T-cell (primary cell): ENCODE measurements around the gene NEK2. TPM values are rescaled to one million over a fixed set of nuclear protein-coding genes. Genes with fewer than 3 reads are reported as not detected.
"Not testable (repeated sequence)": the region's sequence is repeated elsewhere in the genome, so short reads cannot be mapped to it uniquely, and the experiment has no call there.

Experiments used
- ATAC-seq, 4 experiments: fragments of 200-7000 bp in 3 of 4; fragments of 150-1000 bp in 1 of 4; cut with Tn5 transposase; replicated peaks in 1 of 4; 1 replicate in 3 of 4; 2 replicates in 1 of 4; pipeline ENCODE4 v1.10.0; 2021; ENCODE audit warnings: moderate library complexity in 3 of 4, mild to moderate bottlenecking in 2 of 4, moderate number of reproducible peaks in 1 of 4
- CTCF ChIA-PET, 2 donors: fragments of 300-600 bp; sonication (Branson Sonifier 250); formaldehyde crosslinking; loops; one replicate each; lab custom pipeline; 2022; ENCODE audit warnings: antibody characterized with exemption in 2 of 2; lab: Charles Lee
- POLR2A ChIA-PET, 2 donors: fragments of 300-600 bp; sonication (Branson Sonifier 250); formaldehyde crosslinking; loops; one replicate each; lab custom pipeline; 2022; ENCODE audit warnings: antibody characterized with exemption in 2 of 2; lab: Charles Lee
- DNase-seq, 35 experiments: peaks; one replicate each; pipeline versions ENCODE4 v3.0.0 to v3.0.0-alpha.2; 2013 to 2023
- H3K27ac ChIP-seq: one replicate; pipeline ENCODE4 v1.5.1; 2013; ENCODE audit warnings: low read length
- H3K27me3 ChIP-seq, 2 experiments: replicated peaks in 1 of 2; 1 replicate in 1 of 2; 2 replicates in 1 of 2; pipeline versions ENCODE4 v1.6.1 to v1.7.0; 2013; ENCODE audit warnings: low read length in 1 of 2, mixed read lengths in 1 of 2; ENCODE audit not compliant: control insufficient read depth in 2 of 2, insufficient read depth in 2 of 2; ENCODE audit errors: extremely low read depth in 1 of 2
- H3K36me3 ChIP-seq, 2 donors: 1 replicate in 1 of 2; 2 replicates in 1 of 2; pipeline versions ENCODE4 v1.6.1 to v1.7.0; 2013; ENCODE audit warnings: low read length in 1 of 2; ENCODE audit not compliant: control insufficient read depth in 2 of 2, insufficient read depth in 1 of 2; ENCODE audit errors: extremely low read depth in 1 of 2
- H3K4me1 ChIP-seq, 2 experiments: 1 replicate in 1 of 2; 2 replicates in 1 of 2; pipeline versions ENCODE4 v1.6.1 to v1.7.0; 2013; ENCODE audit warnings: low read length in 2 of 2, mixed read lengths in 1 of 2; ENCODE audit not compliant: insufficient read depth in 2 of 2, control insufficient read depth in 1 of 2; ENCODE audit errors: extremely low read depth in 1 of 2
- H3K4me3 ChIP-seq, 2 donors: 1 replicate in 1 of 2; 2 replicates in 1 of 2; pipeline versions ENCODE4 v1.5.1 to v1.7.0; 2013; ENCODE audit warnings: mild to moderate bottlenecking in 2 of 2, low read length in 1 of 2, moderate library complexity in 1 of 2; ENCODE audit not compliant: control insufficient read depth in 1 of 2; ENCODE audit errors: extremely low read depth in 1 of 2
- H3K9me3 ChIP-seq: 2 replicates; pipeline ENCODE4 v1.7.0; 2013
- H3K27ac Mint-ChIP-seq, 2 donors: one replicate each; pipeline ENCODE4 v1.8.0; 2020 to 2021; ENCODE audit warnings: mild to moderate bottlenecking in 2 of 2, mixed read lengths in 2 of 2
- H3K27me3 Mint-ChIP-seq, 2 donors: one replicate each; pipeline ENCODE4 v1.8.0; 2021 to 2022; ENCODE audit warnings: mixed read lengths in 2 of 2
- H3K36me3 Mint-ChIP-seq: one replicate; pipeline ENCODE4 v1.8.0; 2021; ENCODE audit warnings: mixed read lengths
- H3K4me1 Mint-ChIP-seq, 3 donors: one replicate each; pipeline ENCODE4 v1.8.0; 2020 to 2022; ENCODE audit warnings: mixed read lengths in 3 of 3, mild to moderate bottlenecking in 1 of 3
- H3K4me3 Mint-ChIP-seq, 3 donors: one replicate each; pipeline ENCODE4 v1.8.0; 2020 to 2022; ENCODE audit warnings: mild to moderate bottlenecking in 3 of 3, mixed read lengths in 3 of 3, moderate library complexity in 3 of 3
- H3K9me3 Mint-ChIP-seq, 3 donors: one replicate each; pipeline ENCODE4 v1.8.0; 2020 to 2022; ENCODE audit warnings: mixed read lengths in 3 of 3
- WGBS: methylation state at CpG from one replicate; pipeline ENCODE4 v1.1.5; 2013; ENCODE audit warnings: missing lambda C conversion rate; ENCODE audit not compliant: insufficient coverage; 5-methylcytosine and 5-hydroxymethylcytosine counted together
- total RNA-seq, 35 experiments: library from RNA in 6 of 35; stranded (reverse) in 6 of 35; fragments of 120-200 nt in 1 of 35; gene quantifications; one replicate each; pipeline versions ENCODE4 v1.2.1 to v1.2.4 and lab custom pipeline; 2013 to 2026

Gene NEK2
- total RNA-seq, 5 donors from 2014 or later (not counting 1 experiment from before 2014, with no cell fraction given): 0.16 to 0.63 (median 0.37) TPM

DNA sequence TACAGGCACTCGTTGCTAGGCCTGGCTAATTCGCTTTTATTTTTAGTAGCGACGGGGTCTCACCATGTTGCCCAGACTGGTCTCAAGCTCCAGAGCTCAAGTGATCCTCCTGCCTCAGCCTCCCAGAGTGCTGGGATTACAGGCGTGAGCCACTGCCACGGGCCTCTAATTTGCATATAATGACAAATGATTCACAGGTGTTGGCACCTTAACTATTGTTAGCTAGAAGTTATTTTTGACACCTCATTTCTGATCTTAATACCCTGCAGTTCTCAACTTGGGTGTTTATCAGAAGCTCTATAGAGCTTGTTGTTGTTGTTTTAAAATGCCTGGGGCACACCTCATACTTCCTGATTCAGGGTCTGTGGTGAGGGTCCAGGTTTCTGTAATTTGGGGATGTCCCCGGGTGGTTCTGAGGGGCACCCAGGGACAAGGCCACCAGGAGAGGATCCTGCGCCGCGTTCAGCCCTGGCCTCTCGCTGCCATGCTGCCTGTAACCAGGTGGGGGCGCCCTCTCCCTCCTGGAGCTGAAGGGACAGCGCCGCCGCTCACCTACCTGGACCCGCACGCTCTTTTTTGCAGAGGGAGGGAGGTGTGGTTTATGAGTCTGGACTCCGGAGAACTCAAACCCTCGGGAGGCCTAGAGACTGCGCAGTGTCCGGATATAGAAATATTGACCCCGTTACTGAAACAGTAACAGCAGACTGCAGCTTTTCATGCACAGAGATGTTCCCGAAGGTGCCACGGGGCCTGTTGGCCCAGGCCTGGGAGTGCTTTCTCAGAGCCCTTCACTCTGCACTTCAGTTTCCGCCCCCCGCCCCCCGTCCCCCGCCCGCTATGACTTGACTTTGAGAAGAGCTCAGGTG is 23.0 kb upstream of the NEK2 start:
- no peaks in the 10 kb centered on the region for H3K27me3 Mint-ChIP-seq
- ATAC-seq (peak; percentile 88 to 94 (median 90)), DNase-seq (peak; percentile 44 to 84 (median 75))
- peaks cover 5 to 45% of the 10 kb centered on the region in 2 experiments for H3K4me1 ChIP-seq
- H3K9me3 ChIP-seq: no peaks in the 10 kb centered on the region
- H3K27ac ChIP-seq: no peak overlapping the region
- H3K36me3 Mint-ChIP-seq: no peaks in the 10 kb centered on the region
- peak overlapping the region in 1 of 2 donors; percentile 53 for H3K4me3 ChIP-seq
- no peaks in the 10 kb centered on the region for H3K9me3 Mint-ChIP-seq
- 23% methylated on average over 20 of the region's 29 CpGs for WGBS
- H3K4me3 Mint-ChIP-seq: peak overlapping the region; percentile 56 to 65 (median 58)
- peaks cover 0 to 10% of the 10 kb centered on the region in 2 experiments for H3K27me3 ChIP-seq
- H3K36me3 ChIP-seq: no peaks in the 10 kb centered on the region
- CTCF ChIA-PET: interaction anchor here (0.5 to 3.8 kb wide), 34 partner anchors 9 to 1388 kb away, joined by 3 to 52 read pairs (median 4); partner anchors contain the start of genes DTL (in 1 of the 2), INTS7 (in 1 of the 2) and NEK2 (in 1 of the 2)
- H3K4me1 Mint-ChIP-seq: peaks cover 19 to 50% (median 20%) of the 10 kb centered on the region in 3 donors
- H3K27ac Mint-ChIP-seq: no peak overlapping the region
- POLR2A ChIA-PET: interaction anchor here (0.5 to 1.0 kb wide), 2 partner anchors 206 to 1056 kb away, joined by 3 to 5 read pairs; no protein-coding TSS in a partner anchor

GRCh38 chr1:211697356-211697755 is 21.9 kb upstream of the NEK2 start:
- Histone ChIP-seq H3K27me3 (peaks cover 0 to 10% of the 10 kb centered on the region in 2 experiments), H3K4me3 (no peak overlapping the region), H3K36me3 (no peaks in the 10 kb centered on the region), H3K27ac (no peak overlapping the region), H3K9me3 (no peaks in the 10 kb centered on the region), H3K4me1 (peaks cover 5 to 45% of the 10 kb centered on the region in 2 experiments)
- ChIA-PET CTCF (interaction anchor here (0.5 to 3.8 kb wide), 15 partner anchors 13 to 1387 kb away, joined by 3 to 52 read pairs (median 7); partner anchors contain the start of genes DTL (in 1 of the 2), INTS7 (in 1 of the 2) and NEK2 (in 1 of the 2)), POLR2A (interaction anchor here in 1 of 2 donors (0.6 kb wide), 2 partner anchors 9 to 699 kb away, joined by 3 to 8 read pairs; no protein-coding TSS in a partner anchor)
- no peak overlapping the region for H3K4me3 Mint-ChIP-seq
- no peaks in the 10 kb centered on the region for H3K36me3 Mint-ChIP-seq
- H3K27me3 Mint-ChIP-seq: no peaks in the 10 kb centered on the region
- no peaks in the 10 kb centered on the region for H3K9me3 Mint-ChIP-seq
- peak in 2 of 35 experiments; percentile 5 to 26 for DNase-seq
- ATAC-seq: no peak
- peaks cover 19 to 50% (median 20%) of the 10 kb centered on the region in 3 donors for H3K4me1 Mint-ChIP-seq
- H3K27ac Mint-ChIP-seq: no peak overlapping the region
- WGBS: 86% methylated on average over 1 of the region's 1 CpG

- ChIA-PET CTCF (interaction anchor here (0.5 to 2.1 kb wide), 3 partner anchors 14 to 129 kb away, joined by 3 to 13 read pairs (median 3); no protein-coding TSS in a partner anchor), POLR2A (no interaction called here)
- Mint-ChIP-seq H3K36me3 (no peaks in the 10 kb centered on the region), H3K9me3 (no peaks in the 10 kb centered on the region), H3K4me1 (peaks cover 19 to 50% (median 20%) of the 10 kb centered on the region in 3 donors), H3K4me3 (peak overlapping the region in 1 of 3 donors; percentile 13), H3K27ac (peak overlapping the region; percentile 63 to 83), H3K27me3 (no peaks in the 10 kb centered on the region)
- Histone ChIP-seq H3K4me1 (peaks cover 5 to 45% of the 10 kb centered on the region in 2 experiments), H3K9me3 (no peaks in the 10 kb centered on the region), H3K27me3 (peaks cover 0 to 10% of the 10 kb centered on the region in 2 experiments), H3K27ac (peak overlapping the region; percentile 34), H3K4me3 (no peak overlapping the region), H3K36me3 (no peaks in the 10 kb centered on the region)
- peak in 1 of 35 experiments; percentile 8 for DNase-seq
- 17% methylated on average over 6 of the region's 10 CpGs for WGBS
- peak in 3 of 4 experiments; percentile 28 to 42 (median 30) for ATAC-seq
These were observed 19.9 kb upstream of the NEK2 start for GRCh38 chr1:211695135-211695816.

- no CpG with 5 or more reads among the region's 5 CpGs for WGBS
- H3K36me3 ChIP-seq, POLR2A ChIA-PET, H3K4me3 Mint-ChIP-seq, H3K9me3 ChIP-seq, H3K27me3 ChIP-seq, H3K4me3 ChIP-seq, H3K36me3 Mint-ChIP-seq, H3K9me3 Mint-ChIP-seq, H3K27ac Mint-ChIP-seq, ATAC-seq, H3K27me3 Mint-ChIP-seq, CTCF ChIA-PET, DNase-seq, H3K27ac ChIP-seq: not testable (repeated sequence)
- H3K4me1 ChIP-seq: peaks cover 5 to 42% of the 10 kb centered on the region in 2 experiments
- H3K4me1 Mint-ChIP-seq: peaks cover 19 to 46% (median 22%) of the 10 kb centered on the region in 3 donors
These were observed 18.5 kb upstream of the NEK2 start for GRCh38 chr1:211693911-211694310.

DNA sequence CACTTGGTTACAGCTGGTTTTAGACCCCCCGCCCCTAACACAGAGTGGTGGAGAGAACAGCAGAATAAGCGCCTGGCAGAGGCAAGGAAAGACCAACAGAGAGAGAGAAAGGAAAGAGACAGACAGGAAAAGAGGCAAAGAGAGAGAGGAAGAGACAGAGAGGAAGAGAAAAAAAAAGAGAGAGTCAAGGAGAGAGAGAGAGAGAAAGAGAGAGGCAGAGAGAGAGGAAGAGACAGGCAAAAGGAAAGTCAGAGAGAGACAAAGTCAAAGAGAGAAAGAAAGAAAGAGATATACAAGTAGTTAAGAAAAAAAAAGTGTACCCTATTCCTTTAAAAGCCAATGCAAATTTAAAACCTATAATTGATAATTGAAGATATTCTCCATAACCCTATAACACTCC is 13.0 kb upstream of the NEK2 start:
- Mint-ChIP-seq H3K27ac (peak overlapping the region in 1 of 2 donors; percentile 56), H3K27me3 (no peaks in the 10 kb centered on the region), H3K9me3 (no peaks in the 10 kb centered on the region), H3K4me1 (peaks cover 12 to 17% (median 13%) of the 10 kb centered on the region in 3 donors), H3K4me3 (no peak overlapping the region), H3K36me3 (no peaks in the 10 kb centered on the region)
- POLR2A ChIA-PET: no interaction called here
- no peak overlapping the region for H3K4me3 ChIP-seq
- ATAC-seq: no peak
- 83% methylated on average over 1 of the region's 2 CpGs for WGBS
- H3K4me1 ChIP-seq: peaks cover 0 to 12% of the 10 kb centered on the region in 2 experiments
- H3K27ac ChIP-seq: no peak overlapping the region
- DNase-seq: no peak
- no peaks in the 10 kb centered on the region for H3K9me3 ChIP-seq
- CTCF ChIA-PET: interaction anchor here (0.6 to 0.9 kb wide), 2 partner anchors 10 to 176 kb away, joined by 3 read pairs; no protein-coding TSS in a partner anchor
- no peaks in the 10 kb centered on the region for H3K36me3 ChIP-seq
- no peaks in the 10 kb centered on the region for H3K27me3 ChIP-seq
